Stimulated activated CD8-positive, alpha-beta memory T cell treated with anti-CD3 and anti-CD28 coated beads, Interleukin-12 subunit alpha, Interleukin-12 subunit beta, amount 100 ng/mL, for 24 hours (primary cell): Measurements from ENCODE around the gene FBXW11.
"Not testable (repeated sequence)": the region's sequence is repeated elsewhere in the genome, so short reads cannot be mapped to it uniquely, and the experiment has no call there.

Experiments
- DNase-seq: peaks from one replicate; pipeline ENCODE4 v3.0.0-alpha.2; 2020; ENCODE audit errors: extremely low read depth

Gene FBXW11

GRCh38 chr5:171984748-171985419 is 21.6 kb downstream of the FBXW11 start:
- no peak for DNase-seq

DNA sequence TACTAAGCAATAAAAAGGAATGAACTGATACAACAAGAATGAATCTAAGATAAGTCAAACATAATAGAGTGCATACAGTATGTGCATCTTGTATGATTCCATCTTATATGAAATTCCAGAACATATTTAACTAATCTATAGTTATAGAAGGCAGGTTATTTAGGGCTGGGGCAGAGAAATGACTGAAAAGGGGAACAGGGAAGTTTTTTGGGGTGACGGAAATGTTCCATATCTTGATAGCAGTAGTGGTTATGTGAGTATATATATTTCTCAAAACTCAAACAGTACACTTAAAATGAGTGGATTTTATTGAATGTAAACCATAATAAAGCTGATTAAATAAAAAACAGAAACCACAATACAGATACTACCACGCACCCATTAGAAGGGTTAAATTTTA is 24.6 kb downstream of the FBXW11 start:
- DNase-seq = no peak

DNA sequence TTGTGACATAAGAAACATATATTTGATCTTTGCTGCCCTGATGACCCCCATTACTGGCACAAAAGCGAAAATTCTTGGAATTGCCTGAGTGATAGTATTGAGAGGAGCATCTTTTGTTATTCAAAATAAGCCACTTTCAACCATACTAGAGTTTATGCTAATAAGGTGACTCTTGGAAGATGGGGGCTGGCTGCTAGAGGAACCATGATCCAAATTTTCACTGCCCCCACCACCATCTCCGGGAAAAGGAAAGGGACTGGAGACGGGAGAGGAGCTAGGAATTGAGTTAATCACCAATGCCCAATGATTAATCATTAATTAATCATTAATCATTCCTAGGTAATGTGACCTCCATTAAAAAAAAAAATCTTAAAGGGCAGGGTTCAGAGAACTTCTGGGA is 25.6 kb downstream of the FBXW11 start:
- no peak for DNase-seq

- DNase-seq = no peak
Measured at GRCh38 chr5:171979606-171980005, 26.8 kb downstream of the FBXW11 start.

DNA sequence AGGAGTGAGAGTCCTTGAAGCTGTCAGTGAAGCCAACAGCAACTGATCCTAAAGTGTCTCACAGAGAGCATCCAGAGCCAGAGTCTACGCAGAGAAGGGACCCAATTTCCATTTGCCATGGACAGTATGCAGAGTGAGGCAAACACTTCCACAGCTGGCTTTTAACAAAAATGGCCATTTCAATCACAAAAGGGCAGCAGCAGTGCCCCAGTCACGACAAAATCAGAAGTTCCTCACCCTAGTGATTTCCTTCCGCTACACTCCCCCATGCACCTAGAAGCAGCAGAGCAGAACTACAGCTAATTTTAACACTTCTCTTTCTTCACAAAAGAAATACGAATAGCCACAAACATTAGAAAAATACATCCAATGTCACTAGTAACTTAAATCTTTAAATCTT is 27.9 kb downstream of the FBXW11 start:
- DNase-seq = no peak

DNA sequence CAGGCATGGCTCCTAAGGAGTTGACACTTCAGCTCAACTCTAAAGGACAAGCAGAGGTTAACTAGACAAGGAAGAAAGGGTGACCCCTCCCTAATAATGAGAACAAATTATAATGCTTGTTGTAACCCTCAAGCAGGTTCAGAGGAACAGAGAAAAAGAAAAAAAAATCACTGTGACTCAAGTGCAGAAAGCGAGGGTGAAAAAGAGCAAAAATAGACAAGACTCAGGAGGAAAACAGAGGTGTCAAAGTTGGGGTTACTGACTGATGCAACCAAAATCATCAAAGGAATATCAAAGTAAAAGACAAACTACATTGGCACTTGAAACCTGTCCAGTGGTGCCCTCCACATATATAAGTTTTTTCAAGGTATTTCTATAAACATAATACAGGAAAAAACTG is 28.4 kb downstream of the FBXW11 start:
- no peak for DNase-seq

DNA sequence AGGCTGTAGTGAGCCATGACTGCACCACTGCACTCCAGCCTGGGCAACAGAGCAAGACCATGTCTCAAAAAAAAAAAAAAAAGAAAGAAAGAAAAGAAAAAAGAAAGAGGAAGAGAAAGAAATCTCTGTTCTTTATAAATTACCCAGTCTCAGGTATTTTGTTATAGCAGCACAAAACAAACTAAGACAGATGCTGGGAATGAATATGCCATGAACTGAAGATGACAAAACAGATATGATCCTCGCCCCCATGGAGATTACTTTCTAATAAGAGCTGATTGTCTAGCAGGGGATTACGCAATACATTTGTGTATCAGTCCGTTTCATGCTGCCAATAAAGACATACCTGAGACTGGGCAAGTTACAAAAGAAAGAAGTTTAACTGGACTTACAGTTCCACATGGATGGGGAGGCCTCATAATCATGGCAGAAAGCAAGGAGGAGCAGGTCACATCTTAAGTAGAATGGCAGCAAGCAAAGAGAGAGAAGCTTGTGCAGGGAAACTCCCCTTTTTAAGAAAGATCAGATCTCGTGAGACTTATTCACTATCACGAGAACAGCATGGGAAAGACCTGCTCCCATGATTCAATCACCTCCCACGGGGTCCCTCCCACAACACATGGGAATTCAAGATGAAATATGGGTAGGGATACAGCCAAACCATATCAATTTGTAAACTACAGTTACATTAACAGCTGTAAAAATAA is 29.0 kb downstream of the FBXW11 start:
- DNase-seq = not testable (repeated sequence)

- DNase-seq = no peak
Measured at GRCh38 chr5:171975877-171976667, 30.4 kb downstream of the FBXW11 start.

DNA sequence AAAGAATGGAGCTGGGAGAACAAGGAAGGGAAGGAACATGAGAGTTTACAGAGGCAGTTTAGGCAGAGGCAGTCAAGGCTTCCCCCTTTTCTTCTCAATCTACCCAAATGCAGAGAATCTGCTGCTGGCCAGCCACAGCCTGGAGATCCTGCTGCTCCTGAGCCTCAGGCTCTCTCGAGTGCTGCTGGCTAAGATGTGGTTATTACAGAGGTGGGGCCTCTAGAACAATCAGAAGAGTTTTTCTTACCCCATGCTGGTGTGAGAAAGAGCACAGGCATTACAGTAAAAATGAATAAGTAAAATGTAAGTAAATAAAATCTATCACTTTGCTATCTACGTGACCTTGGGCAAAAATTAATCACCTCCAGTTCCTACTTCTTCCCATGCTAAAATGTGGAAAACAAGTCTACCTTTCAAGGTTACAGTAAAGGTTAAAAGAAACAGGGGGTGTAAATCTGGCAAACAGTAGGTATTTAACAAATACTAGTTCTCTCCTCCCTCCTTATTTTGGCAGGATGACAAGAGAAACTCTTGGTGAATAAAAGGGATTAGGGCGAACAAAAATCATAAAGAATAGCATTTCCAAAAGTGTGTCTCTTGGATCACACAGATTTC is 31.1 kb downstream of the FBXW11 start:
- no peak for DNase-seq

- DNase-seq = no peak
Measured at GRCh38 chr5:171970826-171971225, 35.6 kb downstream of the FBXW11 start.

GRCh38 chr5:171969288-171969880 is 37.1 kb downstream of the FBXW11 start:
- no peak for DNase-seq

DNA sequence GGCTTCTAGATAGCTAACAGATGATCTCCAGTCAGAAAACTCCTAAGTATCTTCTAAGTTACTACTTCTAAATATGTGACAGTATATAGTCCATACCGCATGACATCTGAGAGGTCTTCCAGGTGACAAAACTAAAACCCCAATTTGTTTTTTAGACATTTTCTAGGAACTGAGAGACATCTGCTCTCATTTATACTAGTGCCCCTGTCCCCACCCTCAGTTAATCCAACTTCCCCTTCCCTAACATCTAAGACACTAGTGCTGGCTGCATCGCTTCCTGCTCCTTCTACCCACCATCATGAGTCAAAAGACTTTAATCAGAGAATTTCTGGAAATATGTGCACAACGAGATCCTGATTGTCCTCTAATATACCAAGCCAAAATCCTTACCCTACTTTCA is 37.9 kb downstream of the FBXW11 start:
- DNase-seq = no peak

DNA sequence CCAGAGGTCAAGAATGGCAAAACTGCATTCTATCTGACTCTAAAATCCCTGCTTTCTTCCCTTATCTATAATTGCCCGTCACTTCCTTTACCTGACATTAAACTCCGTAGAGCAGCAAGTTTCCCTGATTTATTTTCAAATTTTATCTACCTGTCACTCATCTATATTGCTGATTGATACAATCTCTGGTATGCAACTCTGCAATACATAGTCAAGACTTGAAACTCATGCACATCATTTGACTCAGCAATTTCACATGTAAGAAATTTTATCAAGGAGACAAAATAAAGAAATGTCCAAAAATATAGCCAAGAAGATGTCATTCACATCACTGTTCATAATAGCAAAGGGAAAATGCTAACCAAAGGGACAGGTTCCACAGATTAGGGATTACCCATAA is 39.5 kb downstream of the FBXW11 start:
- no peak for DNase-seq

GRCh38 chr5:171966270-171966669 is 40.2 kb downstream of the FBXW11 start:
- DNase-seq = no peak

- DNase-seq = no peak
Measured at GRCh38 chr5:171965745-171966144, 40.7 kb downstream of the FBXW11 start.

- no peak for DNase-seq
Measured at GRCh38 chr5:171963416-171963815, 43.0 kb downstream of the FBXW11 start.

GRCh38 chr5:171961117-171961516 is 45.3 kb downstream of the FBXW11 start:
- no peak for DNase-seq

- DNase-seq = peak; percentile 33
Measured at GRCh38 chr5:171957591-171958251, 48.7 kb downstream of the FBXW11 start.

GRCh38 chr5:171956887-171957495 is 49.4 kb downstream of the FBXW11 start:
- DNase-seq = no peak

DNA sequence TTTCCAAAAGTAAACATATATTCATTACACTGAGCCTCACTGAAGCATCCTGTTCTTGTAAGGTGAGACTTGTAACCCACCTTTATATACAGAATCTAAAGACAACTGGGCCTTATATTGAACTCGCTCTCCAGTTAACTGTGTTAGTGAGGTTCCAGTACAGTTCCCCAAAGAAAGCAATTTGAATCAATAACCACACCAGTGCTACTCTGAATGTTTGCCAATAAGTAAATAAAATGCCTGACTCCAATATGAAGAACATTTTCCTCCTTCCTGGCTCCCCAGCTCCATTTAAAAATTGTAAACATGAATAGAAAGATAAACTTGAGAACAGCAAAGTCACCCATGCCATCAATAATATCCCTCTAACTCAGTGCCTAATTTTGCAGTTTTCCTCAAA is 50.1 kb downstream of the FBXW11 start:
- no peak for DNase-seq

GRCh38 chr5:171955761-171956160 is 50.7 kb downstream of the FBXW11 start:
- DNase-seq = no peak
